PC-3 (cell line): ENCODE results near the gene MORN1. TPM values are rescaled to one million over a fixed set of nuclear protein-coding genes. Genes with fewer than 3 reads are reported as not detected.

Experiments
- ATAC-seq: fragments of 200-7000 bp; cut with Tn5 transposase; 2 replicates; pipeline ENCODE4 v1.9.1; 2020; ENCODE audit warnings: mild to moderate bottlenecking, moderate library complexity
- BruUV-seq: library from RNA; stranded (reverse); fragments of 400-500 nt; replicated peaks from 2 replicates; lab custom pipeline; 2021; lab: Mats Ljungman, UMichigan
- CTCF ChIA-PET: fragments of 300-600 bp; sonication (Branson Sonifier 250); formaldehyde crosslinking; loops from one replicate; lab custom pipeline; 2022; ENCODE audit warnings: antibody characterized with exemption; lab: Charles Lee
- POLR2A ChIA-PET: fragments of 300-600 bp; sonication (Branson Sonifier 250); formaldehyde crosslinking; loops from one replicate; lab custom pipeline; 2022; ENCODE audit warnings: antibody characterized with exemption; ENCODE audit not compliant: unreplicated experiment; lab: Charles Lee
- DNase-seq: peaks from one replicate; pipeline ENCODE4 v3.0.0-alpha.2; 2015
- H2AFZ ChIP-seq: fragments of 300-600 bp; sonication (generic); 2 replicates; pipeline ENCODE4 v1.6.0; 2016; ENCODE audit warnings: antibody characterized with exemption, low read length
- H3F3A ChIP-seq: fragments of 300-600 bp; sonication (generic); one replicate; pipeline ENCODE4 v1.6.0; 2017; ENCODE audit warnings: antibody characterized with exemption, low read length, control low read depth, mild to moderate bottlenecking; ENCODE audit not compliant: unreplicated experiment
- H3K27ac ChIP-seq: fragments of 300-600 bp; sonication (generic); 2 replicates; pipeline ENCODE4 v1.5.1; 2016; ENCODE audit warnings: mild to moderate bottlenecking, low read length
- H3K27me3 ChIP-seq: fragments of 300-600 bp; sonication (generic); 2 replicates; pipeline ENCODE4 v1.6.1; 2016; ENCODE audit warnings: low read length, mixed read lengths
- H3K36me3 ChIP-seq: fragments of 300-600 bp; sonication (generic); 2 replicates; pipeline ENCODE4 v1.6.1; 2016; ENCODE audit warnings: low read depth, mixed run types, low read length, mixed read lengths
- H3K4me1 ChIP-seq: fragments of 300-600 bp; sonication (generic); 2 replicates; pipeline ENCODE4 v1.5.1; 2016; ENCODE audit warnings: low read length; ENCODE audit not compliant: insufficient read depth
- H3K4me2 ChIP-seq: fragments of 300-600 bp; sonication (generic); 2 replicates; pipeline ENCODE4 v1.6.0; 2016; ENCODE audit warnings: low read length
- H3K4me3 ChIP-seq: fragments of 300-600 bp; sonication (generic); 2 replicates; pipeline ENCODE4 v1.5.1; 2016; ENCODE audit warnings: mild to moderate bottlenecking, low read length, mixed read lengths
- H3K79me2 ChIP-seq: fragments of 300-600 bp; sonication (generic); 2 replicates; pipeline ENCODE4 v1.6.1; 2017; ENCODE audit warnings: low read length, mixed read lengths
- H3K9ac ChIP-seq: fragments of 300-600 bp; sonication (generic); 2 replicates; pipeline ENCODE4 v1.6.0; 2016; ENCODE audit warnings: mild to moderate bottlenecking, low read length
- H3K9me2 ChIP-seq: fragments of 300-600 bp; sonication (generic); replicated peaks from 2 replicates; pipeline ENCODE4 v1.6.1; 2016; ENCODE audit warnings: mixed run types, low read length, mixed read lengths
- H3K9me3 ChIP-seq: fragments of 300-600 bp; sonication (generic); 2 replicates; pipeline ENCODE4 v1.6.1; 2016; ENCODE audit warnings: low read length, mixed read lengths
- H4K20me1 ChIP-seq: fragments of 300-600 bp; sonication (generic); 2 replicates; pipeline ENCODE4 v1.6.1; 2016; ENCODE audit warnings: low read length, mixed read lengths
- CTCF ChIP-seq: fragments of 300-600 bp; sonication (generic); conservative IDR thresholded peaks from 2 replicates; pipeline ENCODE4 v1.5.1; 2017; ENCODE audit warnings: antibody characterized with exemption, low read depth, mild to moderate bottlenecking, low read length
- EZH2 ChIP-seq: fragments of 300-600 bp; sonication (generic); IDR thresholded peaks from one replicate; pipeline ENCODE4 v1.6.1; 2017; ENCODE audit warnings: antibody characterized with exemption, mild to moderate bottlenecking, low read length; ENCODE audit not compliant: unreplicated experiment
- EZH2phosphoT487 ChIP-seq: fragments of 300-600 bp; sonication (generic); IDR thresholded peaks from 2 replicates; pipeline ENCODE4 v1.6.1; 2018; ENCODE audit warnings: mild to moderate bottlenecking, antibody characterized with exemption, low read length, borderline replicate concordance
- intact Hi-C: fragments of 100-400 bp; cut with micrococcal nuclease; formaldehyde crosslinking; loops from 2 replicates; pipeline ENCODE4 v1.9.0; 2023
- total RNA-seq: library from RNA; depleted of rRNA; stranded (reverse); fragments of >200 nt; gene quantifications from 2 replicates; pipeline ENCODE4 v1.2.3, GENCODE V29; 2014

The MORN1 gene
- total RNA-seq, 1 experiment from 2014 or later = 11.2 TPM

GRCh38 chr1:2290595-2291510, 100.5 kb downstream of the MORN1 start:
- peaks cover 97% of the 10 kb centered on the region for H3K79me2 ChIP-seq
- intact Hi-C loops = no loop called here
- H3K9me3 ChIP-seq = no peaks in the 10 kb centered on the region
- DNase-seq = no peak
- no peak overlapping the region for H3K4me2 ChIP-seq
- ChIA-PET POLR2A (no interaction called here), CTCF (no interaction called here)
- H3K27ac ChIP-seq = no peak overlapping the region
- BruUV-seq = no TSS peak
- no peak for TF ChIP-seq EZH2phosphoT487
- no peak overlapping the region for H3K9ac ChIP-seq
- H3F3A ChIP-seq = no peaks in the 10 kb centered on the region
- H4K20me1 ChIP-seq = peaks cover 50% of the 10 kb centered on the region
- ATAC-seq = no peak
- no peak overlapping the region for H3K4me3 ChIP-seq
- H3K9me2 ChIP-seq = no peaks in the 10 kb centered on the region
- no peaks in the 10 kb centered on the region for H3K4me1 ChIP-seq
- no peaks in the 10 kb centered on the region for H3K36me3 ChIP-seq
- no peak overlapping the region for H2AFZ ChIP-seq
- no peaks in the 10 kb centered on the region for H3K27me3 ChIP-seq

GRCh38 chr1:2290171-2290578, 101.2 kb downstream of the MORN1 start:
- no peak for ATAC-seq
- Histone ChIP-seq H3K79me2 (peaks cover 90% of the 10 kb centered on the region), H3K9me3 (no peaks in the 10 kb centered on the region), H3K9ac (no peak overlapping the region), H3K27me3 (no peaks in the 10 kb centered on the region), H3K4me1 (no peaks in the 10 kb centered on the region), H3F3A (no peaks in the 10 kb centered on the region), H4K20me1 (peaks cover 50% of the 10 kb centered on the region), H3K4me3 (no peak overlapping the region), H2AFZ (no peak overlapping the region), H3K27ac (no peak overlapping the region), H3K4me2 (no peak overlapping the region), H3K9me2 (no peaks in the 10 kb centered on the region), H3K36me3 (no peaks in the 10 kb centered on the region)
- TF ChIP-seq EZH2 (no peak), CTCF (no peak), EZH2phosphoT487 (no peak)
- ChIA-PET CTCF (no interaction called here), POLR2A (no interaction called here)
- no peak for DNase-seq
- intact Hi-C loops = no loop called here
- BruUV-seq = no TSS peak

- ATAC-seq = no peak
- no peak overlapping the region for H3K27ac ChIP-seq
- H3K4me3 ChIP-seq = no peak overlapping the region
- TF ChIP-seq EZH2phosphoT487 (no peak), CTCF (no peak), EZH2 (no peak)
- intact Hi-C loops = no loop called here
- peaks cover 90% of the 10 kb centered on the region for H3K79me2 ChIP-seq
- no peak overlapping the region for H3K4me2 ChIP-seq
- ChIA-PET POLR2A (interaction anchor here (0.6 kb wide), 1 partner anchor 90 kb away, joined by 14 read pairs; no protein-coding TSS in a partner anchor), CTCF (no interaction called here)
- no peak overlapping the region for H3K9ac ChIP-seq
- no peaks in the 10 kb centered on the region for H3K36me3 ChIP-seq
- H3K27me3 ChIP-seq = no peaks in the 10 kb centered on the region
- H2AFZ ChIP-seq = no peak overlapping the region
- no peaks in the 10 kb centered on the region for H3F3A ChIP-seq
- no peaks in the 10 kb centered on the region for H3K9me3 ChIP-seq
- no TSS peak for BruUV-seq
- H4K20me1 ChIP-seq = peaks cover 46% of the 10 kb centered on the region
- no peaks in the 10 kb centered on the region for H3K9me2 ChIP-seq
- DNase-seq = no peak
- H3K4me1 ChIP-seq = no peaks in the 10 kb centered on the region
These were observed 101.7 kb downstream of the MORN1 start for GRCh38 chr1:2289607-2290006.
